AG04450 (cell line): ENCODE results near the gene CEL. TPM values are rescaled to one million over a fixed set of nuclear protein-coding genes. Genes with fewer than 3 reads are reported as not detected.

Experiments used
- CTCF ChIA-PET: fragments of 300-600, 350-600 bp; formaldehyde crosslinking; extraction: SDS; loops from one replicate; lab custom pipeline; 2022; ENCODE audit warnings: antibody characterized with exemption, inconsistent platforms; lab: Charles Lee
- POLR2A ChIA-PET: fragments of 350-600 bp; formaldehyde crosslinking; extraction: SDS; loops from one replicate; lab custom pipeline; 2021; ENCODE audit warnings: antibody characterized with exemption, inconsistent platforms; lab: Yijun Ruan, JAX
- DNase-seq: peaks from one replicate; pipeline ENCODE4 v3.0.0-alpha.2; 2011; ENCODE audit warnings: low read depth, low spot score
- H3K27ac ChIP-seq: one replicate; pipeline ENCODE4 v1.5.1; 2012; ENCODE audit warnings: low read depth, low read length, control low read depth
- H3K27me3 ChIP-seq: one replicate; pipeline ENCODE4 v1.6.0; 2012; ENCODE audit warnings: low read length; ENCODE audit not compliant: control insufficient read depth, insufficient read depth
- H3K4me3 ChIP-seq: 2 replicates; pipeline ENCODE4 v1.5.1; 2011; ENCODE audit warnings: mild to moderate bottlenecking, low read depth, low read length, control low read depth
- H3K9me3 ChIP-seq: 2 replicates; pipeline ENCODE4 v1.5.1; 2012; ENCODE audit warnings: low read length; ENCODE audit not compliant: control insufficient read depth, insufficient read depth
- CTCF ChIP-seq: IDR thresholded peaks from 2 replicates; pipeline ENCODE4 v1.5.1; 2011; ENCODE audit warnings: low read depth, low read length, control low read depth, inconsistent platforms
- polyA plus RNA-seq: library from polyadenylated mRNA; depleted of rRNA; stranded (reverse); fragments of >200 nt; gene quantifications from 2 replicates; pipeline ENCODE4 v1.2.3, GENCODE V29; 2011

CEL gene
- polyA plus RNA-seq, 1 experiment, result 0.24 TPM

GRCh38 chr9:133113163-133113948, 51.6 kb downstream of the CEL start:
- peak overlapping the region; percentile 3 for H3K27ac ChIP-seq

DNA sequence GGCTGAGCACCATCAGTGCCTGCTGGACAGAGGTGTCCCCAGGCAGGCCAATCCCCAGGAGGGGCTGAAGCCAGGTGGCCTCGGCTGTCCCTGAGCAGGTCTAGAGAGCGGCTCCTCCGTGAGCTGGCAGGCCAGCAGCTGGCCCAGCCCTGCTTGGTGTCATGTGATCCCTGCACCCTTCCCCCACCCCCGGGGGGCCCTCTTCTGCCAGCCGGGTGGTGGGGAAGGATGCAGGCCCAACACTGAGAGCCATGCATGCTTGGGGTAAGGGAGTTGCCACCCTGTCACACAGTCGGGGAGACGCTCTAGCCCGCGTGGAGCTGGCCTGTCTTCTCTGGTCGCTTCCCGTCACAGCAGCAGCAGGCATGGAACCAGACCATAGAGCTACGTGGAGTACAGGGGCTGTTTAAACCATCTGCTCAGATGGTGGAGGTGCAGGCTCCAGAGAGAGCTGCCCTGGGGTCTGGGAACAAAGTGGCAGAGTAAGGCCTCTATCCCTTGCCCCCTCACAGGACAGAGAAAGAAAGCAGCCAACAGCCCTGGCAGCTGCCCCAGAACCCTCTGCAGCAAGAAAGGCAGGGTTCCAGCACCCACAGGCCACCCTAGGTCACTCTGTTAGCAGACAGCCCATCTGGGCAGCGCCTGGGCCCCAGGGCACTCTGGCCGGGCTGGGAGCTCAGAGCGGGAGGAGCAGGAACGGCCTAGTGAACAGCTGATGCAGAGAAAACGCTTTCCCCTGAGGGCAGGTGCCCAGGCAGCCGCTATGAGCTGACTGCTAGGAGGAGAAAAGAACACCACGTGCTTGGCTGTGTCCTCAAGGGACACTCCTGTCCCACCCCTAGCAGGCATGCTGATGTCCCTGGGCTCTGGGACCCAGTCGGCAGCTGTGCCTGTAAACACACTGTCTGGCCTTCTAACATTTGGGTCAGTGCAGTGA, 52.4 kb downstream of the CEL start:
- no peak overlapping the region for H3K4me3 ChIP-seq
- H3K27me3 ChIP-seq, result no peaks in the 10 kb centered on the region
- H3K9me3 ChIP-seq, result no peaks in the 10 kb centered on the region; the same call in 1 of the 2 replicates
- no peak for DNase-seq
- peak overlapping the region; percentile 3 for H3K27ac ChIP-seq
- POLR2A ChIA-PET, result interaction anchor here (0.8 kb wide), 1 partner anchor 20 kb away, joined by 3 read pairs; no protein-coding TSS in a partner anchor
- CTCF ChIA-PET, result interaction anchor here (0.6 to 15.9 kb wide), 5 partner anchors 12 to 72 kb away, joined by 5 to 264 read pairs (median 6); no protein-coding TSS in a partner anchor
- TF ChIP-seq CTCF, result no peak

More at GRCh38 chr9:133113163-133113948, 51.6 kb downstream of the CEL start:
- H3K9me3 ChIP-seq, result no peaks in the 10 kb centered on the region; the same call in 1 of the 2 replicates
- POLR2A ChIA-PET, result no interaction called here
- H3K4me3 ChIP-seq, result no peak overlapping the region
- TF ChIP-seq CTCF, result no peak
- CTCF ChIA-PET, result interaction anchor here (2.1 to 15.9 kb wide), 3 partner anchors 11 to 72 kb away, joined by 6 to 264 read pairs (median 14); no protein-coding TSS in a partner anchor
- no peaks in the 10 kb centered on the region for H3K27me3 ChIP-seq
- DNase-seq, result no peak

DNA sequence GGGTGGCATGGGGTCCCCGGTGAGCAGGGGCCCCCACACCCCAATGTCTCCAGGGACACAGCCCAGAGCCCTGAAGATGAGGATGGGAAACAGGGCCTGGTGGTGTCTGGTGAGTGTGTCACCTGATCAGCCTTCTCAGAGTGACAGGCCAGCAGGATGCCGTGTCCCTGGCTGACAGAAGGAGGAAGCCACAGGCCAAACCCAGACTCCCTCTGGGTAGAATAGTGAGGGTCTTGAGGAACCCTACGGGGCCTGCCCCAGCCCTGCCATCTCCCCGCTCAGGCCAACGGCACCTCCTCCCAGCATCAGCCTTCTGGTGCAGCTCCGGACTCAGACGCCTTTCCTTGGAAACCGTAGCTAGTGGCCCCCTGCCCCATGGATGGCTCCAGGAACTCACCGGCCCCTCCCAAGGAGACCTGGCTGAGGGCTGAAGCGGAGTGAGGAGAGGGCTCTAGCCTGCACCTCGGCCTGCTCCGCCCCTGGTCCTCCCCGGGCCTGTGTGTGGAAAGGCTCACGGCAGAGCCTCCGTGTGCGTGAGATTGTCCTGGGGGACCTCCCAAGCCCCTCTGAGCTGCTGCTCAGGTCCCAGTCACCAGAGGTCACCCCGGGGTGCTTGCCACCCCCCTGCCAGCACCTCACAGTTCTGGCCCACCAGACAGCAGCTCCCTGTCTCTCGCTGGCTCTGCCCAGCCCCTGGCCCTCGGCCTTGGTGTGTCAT, 53.3 kb downstream of the CEL start:
- Histone ChIP-seq H3K4me3 (no peak overlapping the region), H3K27me3 (no peaks in the 10 kb centered on the region), H3K27ac (no peak overlapping the region), H3K9me3 (no peaks in the 10 kb centered on the region; the same call in 1 of the 2 replicates)
- CTCF ChIA-PET, result interaction anchor here (0.6 to 3.9 kb wide), 6 partner anchors 12 to 71 kb away, joined by 5 to 25 read pairs (median 8); no protein-coding TSS in a partner anchor
- no peak for TF ChIP-seq CTCF
- DNase-seq, result no peak
- POLR2A ChIA-PET, result interaction anchor here (0.8 kb wide), 1 partner anchor 19 kb away, joined by 3 read pairs; no protein-coding TSS in a partner anchor

- CTCF ChIA-PET, result interaction anchor here (0.9 to 3.9 kb wide), 3 partner anchors 13 to 32 kb away, joined by 3 to 25 read pairs (median 9); no protein-coding TSS in a partner anchor
- DNase-seq, result no peak
- POLR2A ChIA-PET, result interaction anchor here (0.7 kb wide), 1 partner anchor 13 kb away, joined by 3 read pairs; no protein-coding TSS in a partner anchor
Observed at GRCh38 chr9:133115604-133116345, 54.0 kb downstream of the CEL start.

More at GRCh38 chr9:133115604-133116345, 54.0 kb downstream of the CEL start:
- H3K27ac ChIP-seq, result no peak overlapping the region
- no peaks in the 10 kb centered on the region; the same call in 1 of the 2 replicates for H3K9me3 ChIP-seq
- no peak overlapping the region for H3K4me3 ChIP-seq
- no peaks in the 10 kb centered on the region for H3K27me3 ChIP-seq
- TF ChIP-seq CTCF, result no peak
